Endothelial cell of hepatic sinusoid (primary cell): Measurements from ENCODE around the gene GLG1.
"Not testable (repeated sequence)": the region's sequence is repeated elsewhere in the genome, so short reads cannot be mapped to it uniquely, and the experiment has no call there.

Source experiments
- in situ Hi-C: cut with HindIII; loops from 2 replicates; pipeline ENCODE4 v1.10.0; 2017; ENCODE audit warnings: low sequenced_read_pairs

The GLG1 gene

DNA sequence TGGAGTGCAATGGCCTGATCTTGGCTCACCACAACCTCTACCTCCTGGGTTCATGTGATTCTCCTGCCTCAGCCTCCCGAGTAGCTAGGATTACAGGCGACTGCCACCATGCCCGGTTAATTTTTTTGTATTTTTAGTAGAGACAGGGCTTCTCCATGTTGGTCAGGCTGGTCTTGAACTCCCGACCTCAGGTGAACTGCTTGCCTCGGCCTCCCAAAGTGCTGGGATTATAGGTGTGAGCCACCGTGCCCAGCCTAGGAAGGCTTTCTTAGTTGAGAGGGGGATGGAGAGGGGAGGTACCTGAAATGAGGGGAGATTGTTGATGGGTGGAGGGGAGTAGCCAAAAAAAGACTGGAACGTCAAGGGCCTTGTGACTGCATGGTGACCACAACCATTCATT lies 193.0 kb downstream of the GLG1 start:
- in situ Hi-C loops, result not testable (repeated sequence)

DNA sequence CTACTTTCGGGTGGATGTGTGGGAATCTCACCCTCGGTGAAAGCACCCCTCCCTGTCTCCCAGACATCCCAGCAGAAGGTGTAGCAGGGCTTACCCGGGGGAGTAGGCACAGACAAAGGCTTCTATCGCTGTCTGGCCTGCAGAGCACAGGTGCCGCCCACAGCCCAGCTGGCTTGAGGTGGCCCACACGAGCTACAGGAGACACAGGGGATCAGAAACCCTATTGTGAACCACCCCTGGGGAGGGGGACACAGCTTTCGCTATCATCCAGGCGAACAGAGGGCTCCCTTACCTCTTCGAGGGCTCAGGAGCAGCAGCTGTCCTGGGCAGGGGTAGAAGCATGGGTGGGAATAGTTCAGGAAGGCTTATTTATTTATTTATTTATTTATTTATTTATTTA lies 193.4 kb downstream of the GLG1 start:
- in situ Hi-C loops, result not testable (repeated sequence)

DNA sequence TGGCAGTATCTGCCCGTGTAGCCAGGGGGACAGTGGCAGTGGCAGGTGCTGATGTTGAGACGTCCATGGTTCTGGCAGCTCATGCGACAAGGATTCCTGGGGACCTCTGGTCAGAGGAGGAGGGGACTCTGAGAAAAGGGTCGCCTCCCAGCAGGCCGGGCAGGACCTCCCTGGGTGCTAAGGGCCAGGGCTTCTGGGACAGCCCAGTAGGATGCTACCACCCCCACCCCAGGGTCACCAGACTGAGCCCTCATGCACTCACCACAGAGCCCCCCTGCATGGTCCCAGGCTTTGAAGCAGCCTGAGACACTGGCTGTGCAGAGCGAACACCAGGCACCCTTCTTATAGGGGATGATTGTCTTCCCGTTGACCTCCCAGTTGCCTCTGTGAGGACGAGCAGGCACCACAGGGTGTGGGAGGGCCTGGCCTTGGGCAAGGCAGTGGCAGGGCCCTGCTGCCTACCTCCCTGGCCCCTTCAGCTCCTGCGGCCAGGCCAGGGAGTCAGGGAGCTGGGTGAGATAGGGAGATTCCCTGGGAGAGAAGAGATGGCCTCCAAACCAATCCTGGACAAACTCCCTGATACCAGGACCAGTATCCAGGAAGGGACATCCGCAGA lies 194.0 kb downstream of the GLG1 start:
- in situ Hi-C loops, result not testable (repeated sequence)

DNA sequence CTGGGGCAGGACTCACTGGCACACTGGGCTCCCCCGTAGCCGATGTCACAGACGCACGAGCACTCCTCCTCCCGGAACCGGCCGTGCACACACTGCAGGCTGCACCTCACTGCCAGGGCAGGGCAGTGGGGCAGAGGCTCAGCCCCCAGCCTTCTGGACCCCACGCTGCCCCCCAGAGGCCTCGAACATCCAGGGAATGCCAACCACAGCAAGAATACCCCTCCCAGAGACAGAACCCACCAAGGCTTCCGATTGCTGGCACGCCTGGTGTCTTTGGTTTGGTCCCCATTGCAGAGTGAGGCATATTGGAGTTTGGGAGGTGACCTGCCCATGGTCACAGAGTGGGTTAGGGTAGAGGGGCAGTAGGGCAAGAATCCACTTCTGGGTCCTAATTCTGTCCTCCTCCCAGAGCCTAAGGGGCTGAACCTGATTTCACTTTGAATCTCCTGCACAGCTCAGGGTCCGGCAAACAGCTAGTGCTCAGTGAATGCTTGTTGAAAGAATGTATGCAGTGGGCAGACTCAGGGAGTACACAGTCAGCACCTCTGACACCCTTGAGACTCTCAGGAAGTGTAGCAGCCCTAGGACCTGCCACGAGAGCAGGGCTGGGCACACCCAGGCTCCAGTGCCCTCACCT lies 194.7 kb downstream of the GLG1 start:
- in situ Hi-C loops, result not testable (repeated sequence)

DNA sequence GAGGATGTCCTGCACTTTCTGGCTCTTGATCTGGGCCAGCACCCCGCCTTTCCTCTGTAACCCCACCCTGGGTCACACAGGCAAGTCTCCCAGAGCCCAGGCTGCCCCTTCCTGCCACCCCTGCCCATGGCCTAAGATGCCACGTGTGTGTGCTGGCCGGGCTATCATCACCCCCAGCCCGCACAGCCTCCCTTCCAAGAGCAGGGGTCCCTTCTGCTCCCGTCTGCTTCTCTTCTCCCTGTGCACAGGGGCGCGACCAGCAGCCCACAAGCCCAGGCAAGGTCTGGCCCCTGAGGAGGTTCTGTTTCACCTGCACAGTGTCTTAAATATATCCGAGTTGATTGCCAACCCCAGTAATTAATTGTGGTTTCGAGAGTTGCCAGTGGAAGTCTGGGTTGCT lies 195.9 kb downstream of the GLG1 start:
- in situ Hi-C loops, result not testable (repeated sequence)

DNA sequence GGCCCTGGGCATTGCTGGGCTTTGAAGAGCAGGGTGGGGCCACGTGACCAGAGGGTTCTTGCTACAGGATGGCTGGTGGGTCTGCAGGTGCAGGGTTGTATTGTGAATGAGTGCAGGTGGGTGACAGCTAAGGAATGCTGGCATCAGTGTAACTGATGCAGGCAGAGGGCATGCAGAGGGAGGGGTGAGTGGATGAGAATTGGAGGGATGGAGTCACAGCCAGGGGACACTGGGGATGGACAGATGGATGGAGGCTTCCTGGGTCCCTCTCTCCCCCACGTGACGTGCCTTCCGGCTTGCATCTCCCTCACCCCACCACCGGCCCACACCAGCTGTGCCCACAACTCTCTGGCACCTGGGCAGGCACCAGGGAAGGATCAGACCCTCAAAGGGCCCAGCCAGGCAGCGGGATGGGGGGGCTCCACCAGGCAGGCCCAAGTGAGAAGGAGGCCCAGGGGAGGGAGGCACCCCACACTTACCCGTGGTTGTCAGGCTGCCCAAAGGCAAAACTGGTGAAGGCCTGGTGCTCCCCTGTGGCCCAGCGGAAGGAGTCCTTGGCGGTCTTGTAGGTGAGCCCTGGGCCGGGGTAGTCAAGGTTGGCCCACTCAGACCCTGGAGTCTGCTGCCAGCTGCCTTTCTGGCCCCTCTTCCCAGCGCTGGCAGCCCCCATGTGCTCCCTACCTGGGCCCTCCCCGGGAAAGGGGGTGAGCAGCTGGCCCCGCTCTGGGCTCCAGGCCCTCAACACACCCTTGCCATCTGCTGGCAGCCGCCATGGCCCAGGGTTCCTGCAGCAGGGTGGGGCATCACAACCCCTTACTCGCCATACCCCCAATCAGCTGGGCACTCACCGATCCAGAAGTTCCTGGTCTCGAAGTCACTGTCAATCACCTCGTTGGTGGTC lies 196.6 kb downstream of the GLG1 start:
- in situ Hi-C loops, result not testable (repeated sequence)

DNA sequence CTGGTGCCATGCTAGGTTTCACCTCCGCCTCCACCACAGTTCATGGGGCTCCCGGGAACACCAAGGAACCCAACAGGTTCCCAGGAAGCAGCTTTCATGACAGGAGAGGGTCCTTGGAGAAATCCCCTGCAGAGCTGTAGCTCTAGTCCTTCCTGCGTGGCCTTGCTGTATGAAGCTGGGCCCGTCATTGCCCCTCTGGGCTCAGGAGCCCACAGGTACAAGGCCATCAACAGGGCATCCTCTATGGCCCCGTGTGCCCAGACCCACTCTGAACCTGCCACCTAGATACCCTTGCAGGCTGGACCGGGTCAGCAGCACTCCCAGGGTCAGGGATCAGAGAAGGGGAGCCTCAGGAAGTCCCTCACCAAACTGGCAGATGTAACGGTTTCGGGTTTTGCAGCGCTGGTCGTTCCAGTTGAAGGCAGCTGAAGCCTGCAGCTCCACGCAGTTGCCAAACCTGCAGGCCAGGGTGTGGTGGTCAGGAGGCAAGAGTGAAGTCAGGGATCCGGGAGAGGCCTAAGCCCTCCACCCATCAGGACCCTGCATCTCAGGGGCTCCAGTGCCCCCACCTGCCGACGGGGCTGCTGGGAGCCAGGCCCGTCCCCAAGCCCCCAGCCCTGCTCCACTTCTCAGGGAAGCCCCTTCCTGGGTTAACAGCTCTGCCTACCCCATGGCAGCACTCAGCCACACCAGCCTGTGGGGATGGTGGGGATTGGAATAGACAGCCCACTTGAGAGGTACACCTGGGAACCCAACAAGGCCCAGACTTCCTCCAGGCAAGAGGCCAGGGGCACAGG lies 197.5 kb downstream of the GLG1 start:
- in situ Hi-C loops, result not testable (repeated sequence)

DNA sequence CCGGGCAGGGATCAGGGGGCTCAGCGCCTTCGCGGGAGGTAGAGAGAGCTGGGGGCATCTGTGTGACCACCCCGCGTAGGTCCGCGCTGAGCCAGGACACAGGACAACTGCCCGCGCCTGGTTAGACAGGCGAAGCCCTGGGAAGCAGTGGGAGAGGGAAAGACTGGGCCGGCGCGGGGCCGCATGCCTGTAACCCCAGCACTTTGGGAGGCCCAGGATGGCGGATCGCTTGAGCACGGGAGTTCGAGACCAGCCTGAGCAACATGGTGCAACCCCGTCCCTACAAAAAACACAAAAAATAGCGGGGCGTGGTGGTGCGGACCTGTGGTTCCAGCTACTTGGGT lies 199.6 kb downstream of the GLG1 start:
- in situ Hi-C loops, result not testable (repeated sequence)

DNA sequence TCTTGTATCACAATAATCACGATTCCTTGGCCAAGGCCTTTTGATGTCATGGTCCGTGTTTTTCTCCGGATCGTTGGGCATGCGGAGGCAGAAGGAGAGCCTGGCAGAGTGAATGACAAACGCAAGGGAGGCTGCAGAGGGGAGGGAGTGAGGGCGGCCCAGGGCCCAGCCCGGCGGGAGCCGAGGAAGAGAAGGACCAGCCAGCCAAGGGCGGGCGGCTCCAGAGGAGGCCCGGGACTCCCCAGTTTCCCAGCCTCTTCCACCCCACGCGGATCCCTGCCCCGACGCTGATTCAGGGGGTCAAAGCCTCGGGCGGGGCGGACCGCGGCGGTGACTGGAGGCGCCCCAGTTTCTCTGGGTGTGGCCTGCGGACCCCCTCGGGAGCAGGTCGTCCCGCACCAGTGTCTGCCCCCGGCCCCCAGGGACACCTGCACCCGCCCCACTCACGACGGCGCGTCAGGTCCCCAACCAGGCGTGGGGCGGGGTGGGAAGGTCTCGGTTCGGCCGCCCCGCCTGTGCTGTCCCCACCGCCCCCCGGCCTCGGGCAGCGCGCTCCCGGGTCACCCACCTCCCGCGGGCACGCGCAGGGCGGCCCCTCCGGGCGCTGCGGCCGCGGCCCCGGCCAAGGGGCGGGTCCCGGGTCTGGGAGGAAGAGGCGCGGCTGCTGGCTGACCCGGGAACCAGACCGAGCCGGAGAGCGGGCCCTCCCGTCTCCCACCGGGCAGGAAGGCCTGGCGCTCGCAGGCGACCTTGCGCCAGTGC lies 200.1 kb downstream of the GLG1 start:
- in situ Hi-C loops, result not testable (repeated sequence)

DNA sequence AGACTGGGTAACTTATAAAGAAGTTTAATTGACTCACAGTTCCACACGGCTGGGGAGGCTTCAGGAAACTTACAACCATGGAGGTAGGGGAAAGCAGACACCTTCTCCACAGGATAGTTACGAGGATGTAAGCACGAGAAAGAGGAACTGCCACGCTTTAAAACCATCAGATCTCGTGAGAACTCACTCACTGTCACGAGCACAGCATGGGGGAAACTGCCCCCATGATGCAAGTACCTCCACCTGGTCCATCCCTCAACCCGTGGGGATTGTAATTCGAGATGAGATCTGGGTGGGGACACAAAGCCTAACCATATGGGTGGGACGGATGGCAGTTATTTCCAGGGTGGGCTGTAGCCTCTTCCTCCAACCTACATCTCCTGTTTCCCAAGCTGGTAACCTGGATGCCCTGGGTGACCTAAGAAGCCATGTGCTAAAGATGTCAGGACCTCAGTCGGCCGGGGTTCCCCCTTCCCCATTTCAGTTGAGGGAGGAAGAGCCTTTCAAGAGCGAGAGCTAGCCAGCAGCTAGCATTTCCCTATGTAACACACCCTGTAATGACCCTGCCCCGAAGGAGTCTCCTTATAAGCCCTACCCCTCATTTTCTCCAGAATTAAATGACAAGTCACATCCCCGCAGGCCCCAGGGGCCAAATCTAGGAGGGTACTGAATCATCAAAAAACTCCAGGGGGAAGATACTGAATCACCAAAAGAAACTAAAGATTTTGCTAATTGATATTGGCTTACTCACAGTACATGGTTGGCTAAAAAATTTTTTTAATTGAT lies 202.6 kb downstream of the GLG1 start:
- in situ Hi-C loops, result not testable (repeated sequence)

DNA sequence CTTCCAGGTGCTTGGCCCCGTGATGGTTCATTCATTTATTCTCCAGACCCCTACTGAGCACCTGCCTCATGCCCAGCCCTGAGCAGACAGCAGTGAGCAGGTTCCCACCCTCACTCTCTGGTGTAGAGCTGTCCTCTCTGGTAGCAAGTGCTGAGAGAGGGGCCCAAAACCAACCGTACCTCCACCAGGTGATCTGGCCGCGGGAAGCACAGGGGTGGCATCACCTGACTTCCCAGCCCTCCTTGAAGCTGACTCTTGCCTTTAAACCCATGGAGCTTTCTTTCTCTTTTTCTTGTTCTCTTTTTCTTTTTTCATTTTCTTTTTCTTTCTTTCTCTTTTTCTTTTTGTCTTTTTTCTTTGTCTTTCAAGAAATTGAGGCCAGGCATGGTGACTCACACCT lies 206.7 kb downstream of the GLG1 start:
- in situ Hi-C loops, result not testable (repeated sequence)

DNA sequence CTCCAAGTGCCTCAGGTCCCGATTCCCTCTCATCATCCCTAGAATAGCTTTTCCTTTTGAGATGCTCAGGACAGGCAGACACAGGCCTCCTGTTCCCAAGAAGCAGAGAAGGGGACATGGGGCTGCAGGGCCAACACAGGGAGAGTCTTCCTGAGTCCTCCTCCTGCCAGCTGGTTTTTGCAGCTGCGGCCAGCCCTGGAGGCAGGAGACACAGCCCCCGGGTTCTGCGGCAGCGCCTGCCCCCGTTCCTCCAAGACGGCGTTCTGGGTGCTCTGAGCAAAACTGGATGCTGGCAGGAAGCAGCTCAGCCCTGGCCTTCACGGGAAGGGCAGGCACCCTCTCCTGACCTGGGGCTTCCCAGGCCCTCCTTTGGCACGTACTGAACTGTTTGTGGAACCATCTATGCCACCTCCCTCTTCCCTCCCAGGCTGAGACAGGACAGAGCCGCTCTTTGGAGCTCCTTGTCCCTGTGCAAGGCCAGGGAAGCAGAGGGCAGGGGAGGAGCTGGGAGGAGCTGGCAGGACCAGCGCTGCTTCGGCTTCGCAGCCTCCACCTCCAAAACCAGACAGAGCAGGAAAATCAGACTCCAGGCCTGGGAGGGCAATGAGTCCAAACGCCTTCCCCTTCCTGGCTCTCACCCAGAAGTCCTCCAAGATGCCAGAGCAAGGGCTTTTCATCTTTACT lies 208.6 kb downstream of the GLG1 start:
- in situ Hi-C loops, result not testable (repeated sequence)
